Measurements from ENCODE around the gene IL10RA.

The IL10RA gene

DNA sequence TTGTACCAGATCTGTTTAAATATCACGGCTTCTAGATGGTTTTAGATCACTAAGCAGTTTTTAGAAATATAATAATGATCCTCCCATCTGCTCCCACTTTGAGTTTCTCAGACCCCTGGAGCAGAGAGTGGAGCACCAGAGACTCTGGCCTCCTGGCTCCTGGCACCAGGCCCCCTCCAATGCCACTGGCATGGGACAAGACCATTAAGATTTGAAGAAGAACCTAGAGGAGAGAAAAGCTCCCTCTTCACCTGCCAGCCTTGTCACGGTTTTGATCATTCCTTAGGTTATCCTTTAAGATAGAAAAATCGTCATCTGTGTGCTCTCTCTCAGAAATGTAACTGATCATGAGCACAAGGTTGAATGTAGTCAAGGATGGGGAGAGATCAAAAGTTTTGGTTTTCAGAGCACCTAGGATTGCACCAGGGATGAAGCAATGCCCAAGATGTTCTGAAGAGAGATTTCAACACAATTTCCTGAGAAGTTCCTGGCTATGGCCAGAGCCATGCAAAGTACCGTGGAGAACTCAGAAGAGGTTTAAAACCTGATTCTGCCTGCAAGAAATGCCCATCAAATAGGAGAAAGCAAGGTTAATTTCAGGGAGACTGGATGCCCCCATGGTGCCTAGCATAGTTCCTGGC lies 22.2 kb downstream of the IL10RA start:
- no peak for DNase-seq

DNA sequence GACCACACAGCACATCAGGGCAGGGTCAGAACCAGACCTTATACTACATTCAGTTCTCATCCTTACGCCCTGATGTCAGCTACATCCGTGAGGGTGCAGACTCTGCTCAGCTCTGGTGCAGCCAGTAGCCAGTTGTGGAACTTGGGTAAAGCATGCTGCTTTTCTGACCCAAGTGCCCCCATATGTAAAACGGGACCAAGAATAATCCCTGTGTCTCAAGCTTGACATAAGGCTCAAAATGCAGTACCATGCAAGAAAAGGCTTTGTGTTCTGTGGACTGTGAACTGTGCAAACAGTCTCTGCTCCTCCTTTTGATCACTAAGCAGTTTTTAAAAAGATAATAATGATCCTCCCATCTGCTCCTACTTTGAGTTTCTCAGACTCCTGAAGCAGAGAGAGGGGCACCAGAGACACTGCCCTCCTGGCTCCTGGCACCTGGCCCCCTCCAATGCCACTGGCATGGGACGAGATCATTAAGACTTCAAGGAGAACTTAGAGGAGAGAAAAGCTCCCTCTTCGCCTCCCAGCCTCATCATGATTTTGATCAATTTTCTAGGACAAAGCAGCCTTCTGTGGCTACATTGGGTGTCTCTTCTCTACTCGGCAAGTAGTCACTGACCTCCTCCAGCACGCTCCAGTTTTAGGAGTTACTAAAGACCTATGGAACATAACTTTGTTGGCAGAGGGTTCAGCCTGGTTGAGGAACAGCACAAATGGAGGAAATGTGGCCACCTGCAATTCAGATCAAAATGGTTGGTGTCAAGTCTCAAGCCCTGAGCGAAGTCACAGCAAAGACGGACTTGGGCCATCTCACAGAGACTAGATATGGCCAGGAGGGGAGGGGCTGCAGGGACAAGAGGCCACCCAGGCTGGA lies 23.9 kb downstream of the IL10RA start:
- DNase-seq: no peak

DNA sequence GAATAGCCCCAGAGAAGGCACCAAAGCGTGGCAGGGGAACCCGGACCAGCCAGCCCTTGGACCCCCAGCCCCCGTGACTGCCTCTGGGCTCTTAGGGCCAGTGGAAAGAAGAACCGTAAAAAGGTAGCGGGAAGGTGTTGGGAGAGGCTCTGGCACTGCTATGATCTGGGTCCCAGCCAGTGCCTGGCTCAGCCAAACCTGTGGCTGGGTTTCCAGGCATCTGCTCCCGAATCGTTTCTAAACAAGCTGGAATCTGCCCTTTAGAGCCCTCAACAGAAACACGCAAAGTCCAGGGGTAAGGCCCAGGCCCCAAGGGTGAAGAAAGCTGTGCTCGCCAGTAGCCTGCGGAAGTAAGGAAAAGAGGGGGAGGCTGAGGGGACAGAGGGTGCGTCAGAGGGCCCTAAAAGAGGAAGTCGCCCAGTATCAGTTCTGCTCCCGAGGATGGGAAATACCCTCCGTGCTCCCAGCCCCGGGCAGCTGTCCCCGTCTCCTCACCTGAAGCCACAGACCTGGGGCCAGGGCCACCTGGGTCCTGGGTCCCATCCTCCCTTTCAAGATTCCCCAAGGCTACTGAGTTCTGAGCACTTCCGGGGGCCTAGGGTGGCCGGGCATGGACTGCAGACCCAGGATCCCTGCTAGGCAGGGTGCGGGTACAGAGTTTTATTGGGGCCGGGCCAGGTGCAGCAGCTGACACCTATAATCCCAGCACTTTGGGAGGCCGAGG lies 24.7 kb downstream of the IL10RA start:
- no peak for DNase-seq

DNA sequence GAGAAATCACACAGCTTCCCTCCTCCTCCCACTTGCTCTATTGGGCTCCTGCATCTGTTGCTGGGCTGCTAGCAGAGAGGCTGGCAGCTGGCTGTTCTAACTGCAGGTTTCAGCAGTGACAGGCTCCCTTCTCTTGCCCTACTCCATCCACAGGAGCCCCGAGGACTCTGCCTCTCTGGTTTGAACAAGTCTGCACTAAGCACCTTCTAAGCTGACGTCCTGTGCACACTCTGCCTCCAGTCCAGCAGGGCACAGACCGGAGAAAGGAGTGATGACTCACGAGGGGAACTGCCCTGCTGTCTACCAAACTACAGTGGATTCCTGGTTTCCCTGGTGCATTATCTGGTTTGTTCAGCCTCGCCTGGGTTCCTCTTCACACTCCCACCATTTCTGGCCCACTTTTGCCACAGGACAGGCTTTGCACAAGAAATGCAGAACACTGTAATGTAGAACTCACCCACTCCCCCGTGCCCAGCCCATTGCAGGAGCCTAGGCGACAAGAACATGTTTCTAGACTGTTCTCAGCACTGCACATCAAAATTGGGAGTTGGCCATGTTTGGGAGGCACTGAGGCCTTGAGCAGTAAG lies 26.0 kb downstream of the IL10RA start:
- DNase-seq: no peak

DNA sequence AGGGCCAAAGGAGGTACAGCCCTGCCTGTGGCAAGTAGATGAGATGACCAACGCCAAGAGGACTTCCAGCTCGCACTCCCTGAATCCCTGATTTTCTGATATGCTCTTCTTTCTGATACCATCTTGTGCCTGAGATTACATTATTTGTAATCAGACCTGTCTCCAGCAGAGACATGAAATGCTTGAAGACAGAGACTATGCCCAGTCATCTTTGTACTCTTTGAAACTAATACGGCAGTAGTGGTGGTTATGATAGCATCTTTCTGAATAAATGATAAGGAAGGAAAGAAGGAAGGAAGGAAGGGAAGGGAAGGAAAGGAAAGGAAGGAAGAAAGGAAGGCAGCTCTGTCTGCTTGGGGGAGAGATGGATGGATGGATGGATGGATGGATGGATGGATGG lies 27.8 kb downstream of the IL10RA start:
- no peak for DNase-seq

DNA sequence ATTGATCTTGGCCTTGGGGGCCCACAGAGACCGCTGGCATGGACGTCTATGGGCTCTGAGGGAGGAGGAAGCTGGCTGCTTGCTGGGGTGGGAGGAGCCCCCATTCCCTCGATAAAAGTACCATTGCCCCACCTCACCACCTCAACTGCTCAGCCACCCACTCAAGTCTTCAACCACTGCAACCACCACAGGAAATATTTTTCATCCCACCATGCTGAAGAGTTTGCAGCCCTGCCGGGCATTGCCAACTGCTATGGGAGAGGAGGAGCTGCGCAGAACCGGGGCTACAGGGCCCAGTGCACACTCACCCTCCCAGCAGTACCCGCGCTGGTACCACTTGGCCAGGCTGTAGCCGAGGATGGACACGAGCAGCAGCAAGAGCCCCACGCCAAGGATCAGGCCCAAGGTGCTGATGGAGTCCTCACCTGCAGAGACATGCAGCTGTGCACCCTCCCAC lies 29.2 kb downstream of the IL10RA start:
- no peak for DNase-seq

DNA sequence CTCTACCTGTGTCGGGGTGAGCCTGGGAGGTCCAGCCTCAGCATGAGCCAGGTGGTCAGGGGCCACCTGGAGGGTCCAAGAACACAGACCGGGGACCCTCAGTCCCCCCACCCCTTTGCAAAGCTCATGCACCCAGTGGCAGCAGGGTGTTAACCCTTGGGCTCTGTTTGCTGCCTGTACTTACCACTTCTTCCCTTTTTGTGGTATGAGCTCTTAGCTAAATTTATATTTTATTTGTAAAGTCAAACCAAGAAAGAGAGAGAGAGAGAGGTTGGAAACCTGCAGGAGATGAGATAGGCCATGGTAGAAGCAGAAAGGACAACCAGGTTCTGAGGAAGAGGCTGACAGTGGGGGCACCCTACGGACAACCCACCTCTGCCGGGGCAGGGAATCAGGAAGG lies 29.9 kb downstream of the IL10RA start:
- DNase-seq: no peak

DNA sequence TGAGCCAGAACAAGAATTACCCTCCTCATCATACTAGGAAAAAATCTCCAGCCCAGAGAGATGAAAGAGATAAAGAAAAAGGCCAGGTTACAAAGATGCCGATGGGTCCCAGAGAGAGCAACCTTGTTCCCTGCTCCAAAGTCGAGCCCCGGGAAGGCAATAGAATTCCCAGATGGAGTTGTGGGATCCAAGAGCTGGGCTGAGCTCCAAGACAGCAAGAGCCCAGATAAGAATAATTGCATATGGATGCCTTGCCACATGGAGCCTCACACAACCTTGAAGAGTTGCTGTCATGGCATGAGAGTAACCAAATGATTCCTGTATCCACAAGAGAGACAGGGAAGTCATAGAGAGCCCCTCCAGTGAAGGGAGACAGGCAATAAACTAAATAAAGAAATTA lies 30.9 kb downstream of the IL10RA start:
- no peak for DNase-seq

DNA sequence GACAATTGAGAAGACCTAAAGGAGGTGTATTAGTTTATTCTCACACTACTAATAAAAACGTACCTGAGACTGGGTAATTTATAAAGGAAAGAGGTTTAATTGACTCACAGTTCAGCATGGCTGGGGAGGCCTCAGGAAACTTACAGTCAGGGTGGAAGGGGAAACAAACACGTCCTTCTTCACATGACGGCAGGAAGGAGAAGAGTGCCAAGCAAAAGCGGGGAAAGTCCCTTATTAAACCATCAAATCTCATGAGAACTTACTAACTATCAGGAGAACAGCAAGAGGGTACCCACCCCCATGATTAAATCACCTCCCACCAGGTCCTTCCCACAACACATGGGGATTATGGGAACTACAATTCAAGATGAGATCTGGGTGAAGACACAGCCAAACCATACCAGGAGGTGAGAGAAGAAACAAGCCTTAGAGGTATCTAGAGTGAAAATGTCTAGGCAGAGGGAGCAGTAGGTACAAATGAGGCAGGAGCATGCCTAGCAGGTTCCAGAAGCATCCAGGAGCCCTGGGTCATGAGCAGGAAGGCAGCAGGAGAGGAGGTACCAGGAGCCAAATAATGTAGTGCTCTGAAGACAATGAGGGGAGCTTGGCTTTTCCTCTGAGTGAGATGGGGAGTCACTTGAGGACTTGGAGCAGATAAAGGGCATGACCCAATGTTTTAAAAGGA lies 31.6 kb downstream of the IL10RA start:
- DNase-seq: no peak

DNA sequence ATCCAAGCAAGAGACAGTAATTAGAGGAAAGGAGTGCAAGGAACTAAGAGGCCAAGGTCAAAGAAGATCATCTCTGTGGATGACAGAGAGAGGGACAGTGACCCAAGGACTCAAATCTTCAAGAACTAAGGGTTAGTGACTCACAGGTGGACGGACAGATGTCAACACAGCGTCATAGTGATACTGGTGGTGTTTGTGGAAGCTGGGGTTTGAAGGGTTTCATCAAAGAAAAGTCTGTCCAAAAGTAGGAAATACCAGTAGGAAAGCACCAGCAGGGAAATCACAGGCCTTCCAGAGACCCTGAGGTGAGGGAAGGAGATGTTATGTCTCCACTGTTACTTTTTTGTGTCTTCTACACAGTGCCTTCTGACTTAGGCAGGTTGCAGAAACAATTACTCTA lies 32.2 kb downstream of the IL10RA start:
- no peak for DNase-seq

DNA sequence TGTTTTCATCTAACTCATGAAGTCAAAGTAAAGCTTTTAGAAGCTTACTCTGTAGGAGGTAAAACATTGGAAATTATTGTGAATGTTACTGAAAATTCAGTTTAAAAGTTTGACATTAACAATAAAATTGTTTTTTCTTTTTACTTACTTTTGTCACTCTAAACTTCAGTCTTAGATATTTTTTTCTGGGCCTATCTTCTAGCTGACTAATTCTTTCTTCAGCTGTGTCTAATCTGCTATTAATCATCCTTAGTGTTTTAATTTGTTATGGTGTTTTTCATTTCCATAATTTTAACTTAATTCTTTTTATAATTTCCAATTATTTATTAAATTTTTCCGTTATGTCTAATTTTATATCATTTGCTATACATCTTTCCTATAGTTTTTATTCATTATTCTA lies 35.0 kb downstream of the IL10RA start:
- DNase-seq: no peak

DNA sequence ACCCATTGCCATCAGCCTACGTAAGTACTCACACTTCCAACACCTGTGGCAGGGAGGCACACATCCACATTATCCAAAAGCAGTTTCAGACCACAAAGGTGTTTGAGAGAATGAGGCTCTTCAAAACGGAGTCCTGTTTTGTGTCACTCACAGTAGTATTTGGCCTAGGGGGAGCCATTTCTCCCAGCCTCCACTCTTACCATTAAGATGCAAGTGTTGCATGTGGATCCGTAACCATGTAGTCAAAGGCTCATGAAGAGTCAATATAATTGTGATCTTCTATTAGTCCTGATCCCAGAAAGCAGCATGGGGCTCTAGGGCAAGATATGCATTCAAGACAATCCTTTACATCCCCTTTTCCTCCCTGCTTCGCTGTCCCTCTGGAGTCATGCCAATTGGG lies 41.5 kb downstream of the IL10RA start:
- DNase-seq: no peak

DNA sequence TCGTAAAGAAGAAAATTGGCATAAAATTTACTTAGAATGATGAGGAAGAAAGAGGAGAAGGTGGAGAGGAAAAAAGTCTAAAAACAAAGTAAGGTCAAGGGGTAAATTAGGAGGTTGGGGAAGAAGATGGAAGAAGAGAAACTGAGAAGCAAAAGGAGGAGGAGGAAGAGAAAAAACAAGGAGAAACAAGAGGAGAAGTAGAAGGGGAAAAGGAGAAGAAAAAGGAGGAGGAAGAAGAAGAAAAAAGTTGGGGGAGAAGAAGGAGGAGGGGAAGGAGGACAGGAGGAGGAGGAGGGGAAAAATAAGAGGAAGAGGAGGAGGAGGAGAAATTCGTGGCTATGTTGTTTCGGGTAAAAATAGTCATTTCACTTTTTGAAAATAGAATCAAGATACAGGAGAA lies 42.4 kb downstream of the IL10RA start:
- no peak for DNase-seq

DNA sequence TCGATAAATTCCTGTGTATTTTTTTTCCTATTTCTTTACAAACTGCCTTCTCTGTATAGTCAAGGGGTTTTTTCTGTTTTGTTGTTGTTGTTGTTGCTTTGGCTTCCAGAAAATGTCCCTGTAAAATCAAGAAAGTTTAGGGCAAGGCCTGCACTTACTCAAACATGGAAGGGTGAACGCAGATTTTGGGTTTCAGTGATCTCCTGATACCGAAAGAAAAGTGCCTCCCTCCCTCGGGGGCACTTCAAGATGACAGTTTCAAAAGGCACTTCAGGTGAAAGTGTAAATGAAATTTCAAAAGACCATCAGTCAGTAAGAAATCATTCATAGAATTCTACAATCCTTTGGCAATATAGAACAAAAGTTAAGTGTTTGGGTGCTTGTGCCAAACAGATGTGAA lies 47.2 kb downstream of the IL10RA start:
- no peak for DNase-seq

DNA sequence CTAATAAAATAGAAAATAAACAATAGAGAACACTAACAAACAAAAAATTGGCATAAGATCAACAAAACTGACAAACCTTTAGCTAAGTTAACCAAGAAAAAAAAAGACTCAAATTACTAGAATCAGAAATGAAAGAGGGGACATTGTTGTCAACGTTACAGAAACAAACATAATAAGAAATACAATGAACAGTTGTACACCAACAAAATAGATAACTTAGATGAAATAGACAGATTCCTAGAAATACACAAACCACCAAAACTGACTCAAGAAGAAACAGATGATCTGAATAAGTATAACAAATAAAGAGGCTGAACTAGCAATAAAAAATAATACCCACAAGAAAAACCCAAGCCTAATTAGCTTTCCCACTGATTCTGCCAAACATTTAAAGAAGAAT lies 55.9 kb downstream of the IL10RA start:
- DNase-seq: no peak

DNA sequence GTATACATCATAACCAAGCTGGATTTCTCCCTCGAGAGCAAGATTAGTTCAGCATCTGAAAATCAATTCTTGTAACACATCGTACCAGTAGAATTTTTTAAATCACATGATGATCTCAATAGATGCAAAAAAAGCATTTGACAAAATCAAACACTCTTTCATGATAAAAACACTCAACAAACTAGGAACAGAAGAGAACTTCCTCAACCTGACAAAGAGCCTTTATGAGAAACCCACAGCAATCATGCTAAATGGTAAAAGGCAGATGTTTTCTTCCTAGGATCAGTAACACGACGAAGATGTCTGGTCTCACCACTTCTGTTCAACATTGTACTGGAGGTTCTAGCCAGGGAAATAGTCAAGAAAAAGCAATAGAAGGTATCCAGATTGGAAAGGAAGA lies 56.6 kb downstream of the IL10RA start:
- no peak for DNase-seq

DNA sequence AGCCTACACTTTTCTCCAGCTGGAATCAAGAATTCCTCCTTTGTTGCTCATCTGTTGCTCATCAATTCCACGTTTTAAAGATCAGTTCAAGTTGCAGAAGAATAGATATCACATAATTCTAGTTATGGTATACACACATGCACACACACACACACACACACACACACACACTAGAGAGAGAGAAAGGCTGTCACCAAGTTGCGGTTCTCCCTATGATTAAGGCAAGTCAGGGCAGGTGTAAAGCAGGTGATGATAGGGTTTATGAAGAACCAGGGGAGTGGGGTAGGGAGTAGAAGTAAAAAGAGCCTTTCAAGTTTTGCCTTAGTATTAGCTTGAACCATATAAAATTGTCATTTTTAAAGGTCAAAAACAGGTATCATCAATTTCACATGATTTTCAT lies 59.0 kb downstream of the IL10RA start:
- no peak for DNase-seq

DNA sequence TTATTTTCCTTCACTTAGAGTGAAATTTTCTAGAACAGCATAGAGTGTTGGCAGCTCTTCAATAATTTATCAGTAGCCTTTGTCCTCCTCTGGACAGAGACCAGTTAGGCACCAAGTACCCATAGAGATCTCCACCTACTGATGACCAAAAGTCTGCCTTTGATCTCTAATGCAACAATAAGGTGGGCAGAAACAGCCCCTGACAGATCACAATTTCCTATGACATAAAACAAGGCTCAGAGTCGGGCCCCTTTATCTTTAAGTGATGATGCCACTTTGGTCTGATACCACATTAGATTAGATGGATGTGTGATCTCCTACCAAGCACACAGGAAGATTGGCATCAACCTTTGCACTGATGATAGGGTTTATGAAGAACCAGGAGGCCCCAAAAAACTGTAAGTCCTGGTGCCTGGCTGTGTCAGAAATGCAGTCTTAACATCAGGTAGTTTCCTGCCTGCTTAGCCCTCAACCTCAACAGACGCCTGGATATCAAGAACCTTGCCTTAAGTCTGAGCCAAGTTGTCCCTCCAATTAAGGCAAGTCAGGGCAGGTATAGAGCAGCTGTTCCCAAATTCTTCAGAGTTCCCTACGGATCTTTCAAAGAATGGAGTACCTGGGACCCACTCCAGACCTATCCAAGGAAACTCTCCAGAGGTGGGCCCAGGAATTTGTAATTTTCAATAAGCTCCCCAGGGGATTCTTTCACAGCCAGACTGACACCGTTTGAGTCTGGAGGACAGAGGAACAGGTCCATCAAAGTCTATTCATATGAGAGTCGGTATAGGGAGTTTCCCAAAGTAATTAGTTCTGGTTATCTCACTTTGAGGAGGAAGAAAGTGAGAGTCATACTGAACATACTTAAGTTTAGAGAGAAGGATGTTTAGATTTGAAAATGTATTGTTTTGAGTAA lies 60.1 kb downstream of the IL10RA start:
- DNase-seq: no peak

DNA sequence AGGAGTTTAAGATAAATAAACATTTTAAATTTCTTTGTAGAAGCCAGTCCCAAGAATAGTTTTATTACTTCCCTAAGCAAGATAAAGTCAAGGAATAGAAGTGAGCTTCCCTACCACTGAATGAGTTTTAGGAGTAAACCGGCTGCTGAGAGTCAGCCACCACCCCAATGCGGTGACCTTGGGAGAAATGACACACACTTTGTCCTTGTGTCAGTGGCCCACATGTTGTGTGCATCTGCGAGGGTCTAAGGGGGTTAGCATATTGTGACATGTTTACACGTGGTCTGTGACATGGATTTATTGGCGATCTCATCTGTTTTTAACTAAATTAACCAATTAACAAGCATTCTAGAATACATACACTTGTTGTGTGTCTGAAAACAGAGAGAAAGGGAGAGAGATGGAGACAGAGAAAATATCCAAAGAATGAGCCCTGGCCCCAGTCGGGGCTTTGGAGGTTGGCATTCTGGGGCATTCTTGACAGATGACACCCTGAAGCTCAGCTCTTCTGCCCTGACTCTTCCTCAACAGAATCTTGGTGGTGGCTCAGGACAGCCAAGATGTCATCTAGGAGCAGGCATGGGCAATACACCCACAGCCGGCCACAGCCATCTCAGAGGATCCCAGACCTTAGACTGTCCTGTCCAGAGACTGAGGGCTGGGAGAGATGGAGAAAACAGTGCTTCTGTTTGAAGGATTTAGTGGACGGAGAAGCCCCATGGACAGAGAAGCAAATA lies 60.9 kb downstream of the IL10RA start:
- DNase-seq: no peak

DNA sequence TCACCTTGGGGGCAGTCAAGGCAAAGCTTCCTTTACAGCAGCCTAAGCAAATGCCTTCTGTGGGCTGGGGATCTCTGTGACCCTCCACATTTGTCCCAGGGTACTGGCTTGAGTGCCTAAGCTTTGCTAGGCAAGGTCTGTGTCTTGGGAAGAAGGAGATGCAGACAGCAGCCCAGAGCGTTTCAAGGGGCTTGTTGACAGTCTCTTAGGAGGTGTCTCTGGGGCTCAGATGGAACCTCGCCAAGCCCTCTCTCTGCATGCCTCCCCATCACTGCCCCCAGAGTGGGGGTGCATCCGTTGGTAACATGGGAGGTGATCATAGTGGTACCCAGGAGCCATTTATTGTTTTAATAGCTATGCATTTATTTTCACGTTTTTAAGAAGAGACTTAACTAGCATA lies 61.6 kb downstream of the IL10RA start:
- no peak for DNase-seq
